Astrocyte (in vitro differentiated cells and primary cell): ENCODE data around the gene CDH13. TPM values are rescaled to one million over a fixed set of nuclear protein-coding genes. Genes with fewer than 3 reads are reported as not detected.

Source experiments
- DNase-seq: peaks from one replicate; pipeline ENCODE4 v3.0.0-alpha.2; 2010; ENCODE audit warnings: low read depth
- FAIRE-seq: peaks from 2 replicates; lab custom pipeline; 2011; peaks lifted over from hg19 to GRCh38; lab: Jason Lieb, UNC
- H2AFZ ChIP-seq: 2 replicates; pipeline ENCODE4 v1.6.0; 2012; ENCODE audit warnings: low read depth, low read length, inconsistent platforms
- H3K27ac ChIP-seq: 2 replicates; pipeline ENCODE4 v1.5.1; 2011; ENCODE audit warnings: low read depth, low read length, inconsistent platforms
- H3K27me3 ChIP-seq: 2 replicates; pipeline ENCODE4 v1.6.0; 2011; ENCODE audit warnings: low read length, inconsistent platforms; ENCODE audit not compliant: insufficient read depth
- H3K36me3 ChIP-seq: 2 replicates; pipeline ENCODE4 v1.5.1; 2011; ENCODE audit warnings: low read length, inconsistent platforms; ENCODE audit not compliant: insufficient read depth
- H3K4me1 ChIP-seq: 2 replicates; pipeline ENCODE4 v1.5.1; 2011; ENCODE audit warnings: low read length, inconsistent platforms; ENCODE audit not compliant: insufficient read depth
- H3K4me2 ChIP-seq: 2 replicates; pipeline ENCODE4 v1.6.0; 2012; ENCODE audit warnings: low read length, inconsistent platforms
- H3K4me3 ChIP-seq: 2 replicates; pipeline ENCODE4 v1.5.1; 2011; ENCODE audit warnings: low read depth, mild to moderate bottlenecking, low read length, inconsistent platforms; ENCODE audit not compliant: insufficient read depth
- H3K79me2 ChIP-seq: 2 replicates; pipeline ENCODE4 v1.6.0; 2012; ENCODE audit warnings: mild to moderate bottlenecking, low read length, inconsistent platforms; ENCODE audit not compliant: insufficient read depth
- H3K9ac ChIP-seq: 2 replicates; pipeline ENCODE4 v1.6.0; 2012; ENCODE audit warnings: mild to moderate bottlenecking, low read length, inconsistent platforms
- H3K9me3 ChIP-seq: 2 replicates; pipeline ENCODE4 v1.5.1; 2012; ENCODE audit warnings: low read depth, mild to moderate bottlenecking, low read length, inconsistent platforms; ENCODE audit not compliant: insufficient read depth
- H4K20me1 ChIP-seq: 2 replicates; pipeline ENCODE4 v1.6.0; 2012; ENCODE audit warnings: low read length, inconsistent platforms; ENCODE audit not compliant: insufficient read depth
- H3K27ac Mint-ChIP-seq: one replicate; pipeline ENCODE4 v1.8.0; 2021; ENCODE audit warnings: mild to moderate bottlenecking, mixed read lengths; ENCODE audit not compliant: unreplicated experiment
- H3K27me3 Mint-ChIP-seq: one replicate; pipeline ENCODE4 v1.8.0; 2021; ENCODE audit warnings: low read depth, mixed read lengths; ENCODE audit not compliant: unreplicated experiment
- H3K36me3 Mint-ChIP-seq: one replicate; pipeline ENCODE4 v1.8.0; 2021; ENCODE audit warnings: low read depth, mixed read lengths; ENCODE audit not compliant: unreplicated experiment
- H3K4me1 Mint-ChIP-seq: one replicate; pipeline ENCODE4 v1.8.0; 2021; ENCODE audit warnings: low read depth, mixed read lengths; ENCODE audit not compliant: unreplicated experiment
- H3K4me3 Mint-ChIP-seq: one replicate; pipeline ENCODE4 v1.8.0; 2021; ENCODE audit warnings: mild to moderate bottlenecking, moderate library complexity, mixed read lengths; ENCODE audit not compliant: unreplicated experiment
- H3K9me3 Mint-ChIP-seq: one replicate; pipeline ENCODE4 v1.8.0; 2021; ENCODE audit warnings: mild to moderate bottlenecking, mixed read lengths; ENCODE audit not compliant: unreplicated experiment
- EZH2 ChIP-seq: IDR thresholded peaks from 2 replicates; pipeline ENCODE4 v1.6.1; 2012; ENCODE audit warnings: mild to moderate bottlenecking, low read length, inconsistent platforms; ENCODE audit not compliant: insufficient read depth
- total RNA-seq: library from RNA; stranded (reverse); gene quantifications from 2 replicates; pipeline ENCODE4 v1.2.1, GENCODE V29; 2021
- TF ChIP-seq, protein P1 (sequence below): IDR thresholded peaks from 2 replicates; pipeline ENCODE4 v1.5.1; 2011; ENCODE audit warnings: low read depth, mild to moderate bottlenecking, inconsistent platforms, low read length, moderate library complexity; ENCODE audit not compliant: insufficient read depth

CDH13 gene
- total RNA-seq, 1 donor from 2014 or later: 41.7 TPM

DNA sequence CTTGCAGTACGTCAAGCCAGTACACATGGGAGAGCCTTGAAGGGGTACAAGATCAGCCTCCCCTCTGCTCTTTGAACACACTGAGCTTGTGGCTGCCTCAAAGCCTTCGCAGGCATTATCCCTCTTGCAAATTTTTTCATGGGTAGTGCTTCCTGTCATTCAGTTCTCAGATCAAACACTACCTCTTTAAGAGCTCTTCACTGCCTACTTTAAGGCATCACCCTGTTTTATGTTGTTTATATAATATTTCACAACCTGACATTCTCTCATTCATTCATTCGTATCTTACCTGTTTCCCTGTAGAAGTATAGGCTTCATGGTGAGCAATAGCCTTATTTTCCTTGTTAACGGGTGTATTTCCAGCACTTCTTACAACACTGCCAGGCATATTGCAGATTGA lies 269.1 kb downstream of the CDH13 start:
- Histone ChIP-seq H2AFZ (no peak overlapping the region), H3K9ac (no peak overlapping the region), H3K36me3 (no peaks in the 10 kb centered on the region), H3K27me3 (no peaks in the 10 kb centered on the region), H3K9me3 (no peaks in the 10 kb centered on the region), H3K4me1 (no peaks in the 10 kb centered on the region), H3K4me2 (no peak overlapping the region), H3K79me2 (no peaks in the 10 kb centered on the region), H4K20me1 (peaks cover 15% of the 10 kb centered on the region), H3K27ac (no peak overlapping the region), H3K4me3 (no peak overlapping the region)
- Mint-ChIP-seq H3K4me3 (no peak overlapping the region), H3K4me1 (no peaks in the 10 kb centered on the region), H3K9me3 (no peaks in the 10 kb centered on the region), H3K36me3 (no peaks in the 10 kb centered on the region), H3K27ac (no peak overlapping the region), H3K27me3 (peaks cover 2% of the 10 kb centered on the region)
- TF ChIP-seq EZH2: no peak
- TF ChIP-seq, protein P1, sequence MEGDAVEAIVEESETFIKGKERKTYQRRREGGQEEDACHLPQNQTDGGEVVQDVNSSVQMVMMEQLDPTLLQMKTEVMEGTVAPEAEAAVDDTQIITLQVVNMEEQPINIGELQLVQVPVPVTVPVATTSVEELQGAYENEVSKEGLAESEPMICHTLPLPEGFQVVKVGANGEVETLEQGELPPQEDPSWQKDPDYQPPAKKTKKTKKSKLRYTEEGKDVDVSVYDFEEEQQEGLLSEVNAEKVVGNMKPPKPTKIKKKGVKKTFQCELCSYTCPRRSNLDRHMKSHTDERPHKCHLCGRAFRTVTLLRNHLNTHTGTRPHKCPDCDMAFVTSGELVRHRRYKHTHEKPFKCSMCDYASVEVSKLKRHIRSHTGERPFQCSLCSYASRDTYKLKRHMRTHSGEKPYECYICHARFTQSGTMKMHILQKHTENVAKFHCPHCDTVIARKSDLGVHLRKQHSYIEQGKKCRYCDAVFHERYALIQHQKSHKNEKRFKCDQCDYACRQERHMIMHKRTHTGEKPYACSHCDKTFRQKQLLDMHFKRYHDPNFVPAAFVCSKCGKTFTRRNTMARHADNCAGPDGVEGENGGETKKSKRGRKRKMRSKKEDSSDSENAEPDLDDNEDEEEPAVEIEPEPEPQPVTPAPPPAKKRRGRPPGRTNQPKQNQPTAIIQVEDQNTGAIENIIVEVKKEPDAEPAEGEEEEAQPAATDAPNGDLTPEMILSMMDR: no peak
- DNase-seq: no peak
- no peak for FAIRE-seq

DNA sequence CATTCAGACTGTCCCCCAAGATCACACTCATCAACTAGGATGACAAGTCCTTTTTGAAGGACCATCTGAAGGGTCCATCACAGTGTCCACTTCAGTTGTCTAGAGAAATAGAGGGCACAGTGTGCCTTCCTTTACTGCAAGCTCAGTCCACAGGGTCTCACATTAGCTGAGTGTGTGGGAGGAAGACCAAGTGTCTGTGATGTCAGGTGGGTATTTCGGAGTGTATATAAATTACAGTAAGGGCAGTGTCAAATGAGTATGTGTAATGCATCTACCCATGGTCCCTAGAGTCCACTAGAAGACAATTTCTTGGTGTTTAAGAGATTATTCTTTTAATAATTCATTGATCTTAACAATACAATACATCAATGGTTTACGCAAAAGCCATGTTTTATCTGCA lies 272.2 kb downstream of the CDH13 start:
- Histone ChIP-seq H3K27me3 (no peaks in the 10 kb centered on the region), H3K4me3 (no peak overlapping the region), H2AFZ (no peak overlapping the region), H3K4me2 (no peak overlapping the region), H3K9me3 (no peaks in the 10 kb centered on the region), H3K79me2 (no peaks in the 10 kb centered on the region), H4K20me1 (peaks cover 8% of the 10 kb centered on the region), H3K9ac (no peak overlapping the region), H3K36me3 (no peaks in the 10 kb centered on the region), H3K4me1 (no peaks in the 10 kb centered on the region), H3K27ac (no peak overlapping the region)
- no peaks in the 10 kb centered on the region for H3K9me3 Mint-ChIP-seq
- DNase-seq: no peak
- TF ChIP-seq EZH2: no peak
- TF ChIP-seq, protein P1: no peak
- H3K36me3 Mint-ChIP-seq: no peaks in the 10 kb centered on the region
- no peak overlapping the region for H3K27ac Mint-ChIP-seq
- peaks cover 2% of the 10 kb centered on the region for H3K27me3 Mint-ChIP-seq
- no peak for FAIRE-seq
- H3K4me1 Mint-ChIP-seq: no peaks in the 10 kb centered on the region
- no peak overlapping the region for H3K4me3 Mint-ChIP-seq

- FAIRE-seq: no peak
- no peak overlapping the region for H3K27ac ChIP-seq
These were observed 273.1 kb downstream of the CDH13 start for GRCh38 chr16:82899731-82900450.

More at GRCh38 chr16:82899731-82900450, 273.1 kb downstream of the CDH13 start:
- Mint-ChIP-seq H3K27ac (no peak overlapping the region), H3K36me3 (no peaks in the 10 kb centered on the region), H3K9me3 (no peaks in the 10 kb centered on the region), H3K4me1 (no peaks in the 10 kb centered on the region), H3K27me3 (peaks cover 2% of the 10 kb centered on the region), H3K4me3 (no peak overlapping the region)
- H3K36me3 ChIP-seq: no peaks in the 10 kb centered on the region
- DNase-seq: peak; percentile 56
- no peak overlapping the region for H2AFZ ChIP-seq
- no peak for TF ChIP-seq EZH2
- TF ChIP-seq, protein P1: no peak
- peaks cover 8% of the 10 kb centered on the region for H4K20me1 ChIP-seq
- H3K4me3 ChIP-seq: no peak overlapping the region
- H3K9me3 ChIP-seq: no peaks in the 10 kb centered on the region
- no peak overlapping the region for H3K9ac ChIP-seq
- no peaks in the 10 kb centered on the region for H3K4me1 ChIP-seq
- H3K79me2 ChIP-seq: no peaks in the 10 kb centered on the region
- no peak overlapping the region for H3K4me2 ChIP-seq
- no peaks in the 10 kb centered on the region for H3K27me3 ChIP-seq
